ENCODE results near the gene ZNF888.

The ZNF888 gene

DNA sequence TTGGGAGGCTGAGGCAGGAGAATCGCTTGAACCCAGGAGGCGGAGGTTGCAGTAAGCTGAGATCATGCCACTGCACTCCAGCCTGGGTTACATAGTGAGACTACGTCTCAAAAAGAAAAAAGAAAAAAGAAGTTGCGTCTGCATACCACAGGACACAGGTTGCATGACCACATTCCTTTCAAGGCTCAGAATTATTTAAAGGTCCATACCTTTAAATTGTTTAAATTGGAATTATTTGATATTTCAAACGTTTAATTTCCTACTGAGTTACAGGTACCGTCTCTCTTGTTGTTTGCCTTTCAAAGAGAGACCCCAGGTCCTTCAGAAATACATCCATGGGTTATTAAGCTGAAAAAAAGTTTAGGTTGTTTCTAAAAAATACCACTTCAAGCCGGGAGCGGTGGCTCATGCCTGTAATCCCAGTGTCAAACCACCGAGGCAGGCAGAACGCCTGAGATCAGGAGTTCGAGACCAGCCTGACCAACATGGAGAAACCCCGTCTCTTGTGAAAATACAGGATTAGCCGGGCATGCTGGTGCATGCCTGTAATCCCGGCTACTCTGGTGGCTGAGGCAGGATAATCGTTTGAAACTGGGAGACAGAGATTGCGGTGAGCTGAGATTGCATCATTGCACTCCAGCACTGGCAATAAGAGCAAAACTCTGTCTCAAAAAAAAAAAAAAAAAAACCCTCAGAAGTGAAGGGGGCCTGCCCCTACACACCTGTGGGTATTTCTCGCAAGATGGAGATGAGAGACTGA lies 20.8 kb upstream of the ZNF888 start:
- TF ChIP-seq CEBPB (IDR thresholded peaks at IDR 0.05) (no peak), REST (IDR thresholded peaks at IDR 0.05; ENCODE audit: low read depth) (no peak), TCF12 (IDR thresholded peaks at IDR 0.05; ENCODE audit: low read depth) (no peak), FOXM1 (IDR thresholded peaks at IDR 0.05; ENCODE audit: borderline replicate concordance, low read depth) (no peak), YY1 (IDR thresholded peaks at IDR 0.05; ENCODE audit: low read depth) (no peak), CREB1 (IDR thresholded peaks at IDR 0.05; ENCODE audit: low read depth) (no peak), TEAD4 (IDR thresholded peaks at IDR 0.05) (peak; percentile 80)

DNA sequence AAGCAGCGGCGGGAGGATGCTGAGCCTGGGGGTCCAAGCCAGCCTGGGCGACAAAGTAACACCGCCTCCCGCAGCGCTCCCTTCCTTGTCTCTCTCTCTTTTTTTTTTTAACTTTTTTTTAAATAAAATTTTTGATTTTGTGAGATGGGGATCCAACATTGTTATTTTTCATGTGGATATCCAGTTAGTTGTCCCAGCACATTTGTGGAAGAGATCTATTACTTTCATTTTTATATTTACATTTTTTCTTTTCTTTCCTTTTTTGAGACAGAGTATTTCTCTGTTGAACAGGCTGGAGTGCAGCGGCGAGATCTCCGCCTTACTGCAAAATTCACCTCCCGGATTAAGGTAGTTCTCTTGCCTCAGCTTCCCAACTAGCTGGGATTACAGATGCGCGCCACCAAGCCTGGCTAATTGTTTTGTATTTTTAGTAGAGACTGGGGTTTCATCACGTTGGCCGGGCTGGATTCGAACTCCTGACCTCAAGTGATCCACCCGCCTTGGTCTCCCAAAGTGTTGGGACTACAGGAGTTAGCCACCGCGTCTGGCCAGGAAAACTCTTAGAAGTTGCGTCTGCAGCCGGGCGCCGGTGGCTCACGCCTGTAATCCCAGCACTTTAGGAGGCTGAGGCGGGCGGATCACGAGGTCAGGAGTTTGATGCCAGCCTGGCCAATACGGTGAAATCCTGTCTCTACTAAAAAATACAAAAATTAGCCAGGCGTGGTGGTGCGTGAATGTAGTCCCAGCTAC lies 20.1 kb upstream of the ZNF888 start:
- TF ChIP-seq FOXM1 (IDR thresholded peaks at IDR 0.05; ENCODE audit: borderline replicate concordance, low read depth) (no peak), EGR1 (IDR thresholded peaks at IDR 0.05) (no peak), TCF12 (IDR thresholded peaks at IDR 0.05; ENCODE audit: low read depth) (no peak), USF1 (IDR thresholded peaks at IDR 0.05) (no peak), RAD21 (IDR thresholded peaks at IDR 0.05; ENCODE audit: low read depth) (no peak), TAF1 (IDR thresholded peaks at IDR 0.05; ENCODE audit: low read depth) (no peak), CREB1 (IDR thresholded peaks at IDR 0.05; ENCODE audit: low read depth) (no peak), ZBTB7A (IDR thresholded peaks at IDR 0.05; ENCODE audit: low read depth) (no peak), CEBPB (IDR thresholded peaks at IDR 0.05) (no peak), REST (IDR thresholded peaks at IDR 0.05; ENCODE audit: low read depth) (no peak), YY1 (IDR thresholded peaks at IDR 0.05; ENCODE audit: low read depth) (no peak), NFIC (IDR thresholded peaks at IDR 0.05) (no peak), EP300 (IDR thresholded peaks at IDR 0.05; ENCODE audit: borderline replicate concordance) (no peak), TEAD4 (IDR thresholded peaks at IDR 0.05) (no peak), MAX (IDR thresholded peaks at IDR 0.05) (no peak)

DNA sequence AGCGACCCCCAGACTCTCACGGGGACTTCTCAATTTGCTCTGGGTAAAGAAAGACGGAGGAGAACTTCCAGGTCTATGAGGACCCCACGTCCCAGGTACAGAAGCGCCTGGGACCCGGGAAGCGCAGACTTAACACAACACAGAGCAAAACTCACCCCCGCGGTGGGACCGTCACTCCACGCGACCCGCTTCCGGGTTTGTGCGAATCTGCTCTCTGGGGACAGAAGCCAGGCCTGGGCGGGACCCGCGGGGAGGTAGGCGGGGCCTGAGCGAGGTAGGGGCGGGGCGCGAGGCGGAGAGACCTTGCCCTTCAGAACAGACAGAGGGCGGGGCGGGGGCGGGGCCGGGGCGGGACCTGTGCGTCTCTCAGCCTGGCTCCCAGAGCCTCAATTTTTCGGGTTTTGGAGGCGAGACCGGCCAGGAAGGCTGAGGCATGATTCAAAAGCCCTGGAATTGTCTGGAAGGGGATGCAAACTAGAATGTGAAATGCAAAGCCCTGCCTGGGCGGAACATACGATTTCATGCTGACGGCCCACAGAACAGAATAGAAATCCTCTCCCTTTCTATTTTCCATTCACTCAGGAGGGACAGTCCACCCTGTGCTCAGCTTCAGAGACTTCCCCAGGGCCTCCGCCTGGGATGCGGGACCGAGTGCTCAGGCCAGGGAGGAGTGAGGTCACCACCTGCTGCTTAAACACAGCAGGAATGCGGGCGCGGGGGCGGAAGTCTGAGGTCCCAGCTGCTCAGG lies 19.3 kb upstream of the ZNF888 start:
- TF ChIP-seq EGR1 (IDR thresholded peaks at IDR 0.05) (peak; percentile 95), EP300 (IDR thresholded peaks at IDR 0.05; ENCODE audit: borderline replicate concordance) (peak; percentile 18; the same call in 1 of the 2 replicates), NFIC (IDR thresholded peaks at IDR 0.05) (no peak), TCF12 (IDR thresholded peaks at IDR 0.05; ENCODE audit: low read depth) (peak; percentile 56; the same call in 1 of the 2 replicates), FOXM1 (IDR thresholded peaks at IDR 0.05; ENCODE audit: borderline replicate concordance, low read depth) (no peak), USF1 (IDR thresholded peaks at IDR 0.05) (no peak), MAX (IDR thresholded peaks at IDR 0.05) (peak; percentile 51; the same call in 1 of the 2 replicates), TEAD4 (IDR thresholded peaks at IDR 0.05) (peak; percentile 74)

DNA sequence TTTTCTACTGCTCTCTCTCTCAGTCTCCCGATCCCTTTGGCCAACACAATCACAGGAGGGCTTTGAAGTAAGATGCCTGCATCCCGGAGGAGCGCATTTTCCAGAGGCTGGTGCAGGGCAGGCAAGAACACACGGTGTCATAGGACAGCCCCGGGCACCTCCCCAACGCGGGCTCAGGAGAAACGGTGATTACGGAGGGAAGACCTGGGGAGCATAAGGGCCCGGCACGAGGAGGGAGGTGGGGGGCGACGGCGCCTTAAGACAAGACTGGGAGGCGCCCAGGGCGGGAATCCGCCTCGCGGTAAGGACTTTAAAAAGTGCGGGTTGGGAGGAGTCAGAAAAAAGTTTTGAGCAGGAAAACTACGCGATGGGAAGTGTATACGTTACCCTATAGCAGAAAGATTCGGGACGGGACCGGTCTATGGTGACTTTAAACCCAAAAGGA lies 18.7 kb upstream of the ZNF888 start:
- 0 out of 2 replicates have a peak, but pooled peaks have one; percentile 10 for TF ChIP-seq TAF1 (IDR thresholded peaks at IDR 0.05; ENCODE audit: low read depth)
- TF ChIP-seq MAX (IDR thresholded peaks at IDR 0.05) = peak; percentile 48
- no peak for TF ChIP-seq TEAD4 (IDR thresholded peaks at IDR 0.05)
- no peak for TF ChIP-seq TCF12 (IDR thresholded peaks at IDR 0.05; ENCODE audit: low read depth)

DNA sequence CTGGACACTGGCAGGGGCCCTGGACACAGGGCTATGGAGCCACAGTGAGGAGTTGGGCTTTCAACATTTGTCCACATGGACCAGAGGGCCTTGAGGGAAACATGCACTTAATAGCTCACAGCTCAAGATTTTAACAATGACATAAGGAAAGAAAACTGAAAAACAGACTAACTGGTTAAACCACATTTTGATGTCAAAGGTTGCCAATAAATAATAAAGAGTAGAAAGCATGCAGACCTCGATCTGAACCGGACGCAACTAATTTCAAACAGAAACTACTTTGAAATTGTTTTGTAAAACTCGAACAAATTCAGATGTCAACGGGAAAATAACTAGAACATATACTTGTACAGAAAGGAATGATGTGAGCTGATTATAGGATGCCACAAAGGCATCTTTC lies 15.5 kb upstream of the ZNF888 start:
- TF ChIP-seq TEAD4 (IDR thresholded peaks at IDR 0.05) = no peak
- no peak for TF ChIP-seq USF1 (IDR thresholded peaks at IDR 0.05)
- TF ChIP-seq TAF1 (IDR thresholded peaks at IDR 0.05; ENCODE audit: low read depth) = no peak
- no peak for TF ChIP-seq MAX (IDR thresholded peaks at IDR 0.05)
- TF ChIP-seq REST (IDR thresholded peaks at IDR 0.05; ENCODE audit: low read depth) = no peak
- no peak for TF ChIP-seq CREB1 (IDR thresholded peaks at IDR 0.05; ENCODE audit: low read depth)
- no peak for TF ChIP-seq FOXM1 (IDR thresholded peaks at IDR 0.05; ENCODE audit: borderline replicate concordance, low read depth)
- no peak for TF ChIP-seq ZBTB7A (IDR thresholded peaks at IDR 0.05; ENCODE audit: low read depth)
- TF ChIP-seq YY1 (IDR thresholded peaks at IDR 0.05; ENCODE audit: low read depth) = no peak
- TF ChIP-seq TCF12 (IDR thresholded peaks at IDR 0.05; ENCODE audit: low read depth) = no peak
- no peak for TF ChIP-seq EGR1 (IDR thresholded peaks at IDR 0.05)
- no peak for TF ChIP-seq NFIC (IDR thresholded peaks at IDR 0.05)
- TF ChIP-seq EP300 (IDR thresholded peaks at IDR 0.05; ENCODE audit: borderline replicate concordance) = no peak
- no peak for TF ChIP-seq RAD21 (IDR thresholded peaks at IDR 0.05; ENCODE audit: low read depth)
- no peak for TF ChIP-seq CEBPB (IDR thresholded peaks at IDR 0.05)

Data from Ishikawa (cell line).